ENCODE data around the gene PRLH. TPM values are rescaled to one million over a fixed set of nuclear protein-coding genes. Genes with fewer than 3 reads are reported as not detected.

Gene PRLH
- total RNA-seq, 1 donor from 2014 or later, result not detected

- Histone ChIP-seq H3K36me3 (no peaks in the 10 kb centered on the region), H3K4me3 (no peak overlapping the region), H3K27ac (no peak overlapping the region), H3K4me1 (no peaks in the 10 kb centered on the region), H3K27me3 (no peaks in the 10 kb centered on the region), H3K9me3 (no peaks in the 10 kb centered on the region)
- no peak for DNase-seq (ENCODE audit: low spot score in 2 of 2)
- no peak for TF ChIP-seq CTCF (IDR thresholded peaks at IDR 0.05)
- intact Hi-C loops (cut with DNase I), result no loop called here
Observed at GRCh38 chr2:237540223-237540775, 26.1 kb upstream of the PRLH start.

GRCh38 chr2:237540823-237541222, 25.6 kb upstream of the PRLH start:
- Histone ChIP-seq H3K9me3 (no peaks in the 10 kb centered on the region), H3K27ac (no peak overlapping the region), H3K27me3 (no peaks in the 10 kb centered on the region), H3K4me3 (no peak overlapping the region), H3K4me1 (no peaks in the 10 kb centered on the region), H3K36me3 (no peaks in the 10 kb centered on the region)
- no peak for TF ChIP-seq CTCF (IDR thresholded peaks at IDR 0.05)
- DNase-seq (ENCODE audit: low spot score in 2 of 2), result no peak
- intact Hi-C loops (cut with DNase I), result no loop called here

GRCh38 chr2:237541243-237541642, 25.1 kb upstream of the PRLH start:
- no peak overlapping the region for H3K4me3 ChIP-seq
- no peaks in the 10 kb centered on the region for H3K27me3 ChIP-seq
- no peaks in the 10 kb centered on the region for H3K36me3 ChIP-seq
- intact Hi-C loops (cut with DNase I), result no loop called here
- no peaks in the 10 kb centered on the region for H3K9me3 ChIP-seq
- H3K27ac ChIP-seq, result no peak overlapping the region
- no peaks in the 10 kb centered on the region for H3K4me1 ChIP-seq
- TF ChIP-seq CTCF (IDR thresholded peaks at IDR 0.05), result no peak
- DNase-seq (ENCODE audit: low spot score in 2 of 2), result no peak

GRCh38 chr2:237542001-237542704, 24.2 kb upstream of the PRLH start:
- H3K9me3 ChIP-seq, result no peaks in the 10 kb centered on the region

GRCh38 chr2:237546040-237546875, 20.1 kb upstream of the PRLH start:
- no peak for DNase-seq (ENCODE audit: low spot score in 2 of 2)

More at GRCh38 chr2:237542001-237542704, 24.2 kb upstream of the PRLH start:
- no peaks in the 10 kb centered on the region for H3K27me3 ChIP-seq
- TF ChIP-seq CTCF (IDR thresholded peaks at IDR 0.05), result no peak
- no peak overlapping the region for H3K4me3 ChIP-seq
- H3K4me1 ChIP-seq, result no peaks in the 10 kb centered on the region
- intact Hi-C loops (cut with DNase I), result no loop called here
- no peaks in the 10 kb centered on the region for H3K36me3 ChIP-seq
- DNase-seq (ENCODE audit: low spot score in 2 of 2), result no peak
- no peak overlapping the region for H3K27ac ChIP-seq

More at GRCh38 chr2:237546040-237546875, 20.1 kb upstream of the PRLH start:
- Histone ChIP-seq H3K4me3 (no peak overlapping the region), H3K27me3 (no peaks in the 10 kb centered on the region), H3K4me1 (no peaks in the 10 kb centered on the region), H3K27ac (no peak overlapping the region), H3K36me3 (no peaks in the 10 kb centered on the region), H3K9me3 (no peaks in the 10 kb centered on the region)
- intact Hi-C loops (cut with DNase I), result no loop called here
- no peak for TF ChIP-seq CTCF (IDR thresholded peaks at IDR 0.05)

Data from ascending aorta (tissue), 2 donors.